Fibroblast of lung (primary cell): Measurements from ENCODE around the gene PRKCH. TPM values are rescaled to one million over a fixed set of nuclear protein-coding genes. Genes with fewer than 3 reads are reported as not detected.

ENCODE experiments used
- DNase-seq, 2 donors: peaks; one replicate each; pipeline versions ENCODE4 v3.0.0 to v3.0.0-alpha.2; 2010; ENCODE audit warnings: low read depth in 2 of 2
- H2AFZ ChIP-seq: 2 replicates; pipeline ENCODE4 v1.5.1; 2012; ENCODE audit warnings: low read length, control low read depth, inconsistent platforms
- H3K27ac ChIP-seq: 2 replicates; pipeline ENCODE4 v1.5.1; 2011; ENCODE audit warnings: low read length, control low read depth; ENCODE audit not compliant: insufficient read depth
- H3K27me3 ChIP-seq: 2 replicates; pipeline ENCODE4 v1.5.1; 2011; ENCODE audit warnings: mild to moderate bottlenecking, low read length; ENCODE audit not compliant: control insufficient read depth, insufficient read depth
- H3K36me3 ChIP-seq: 2 replicates; pipeline ENCODE4 v1.5.1; 2011; ENCODE audit warnings: low read length; ENCODE audit not compliant: control insufficient read depth, insufficient read depth
- H3K4me1 ChIP-seq: 2 replicates; pipeline ENCODE4 v1.5.1; 2011; ENCODE audit warnings: low read length; ENCODE audit not compliant: control insufficient read depth, insufficient read depth; ENCODE audit errors: extremely low read depth
- H3K4me2 ChIP-seq: 2 replicates; pipeline ENCODE4 v1.5.1; 2011; ENCODE audit warnings: low read length, control low read depth; ENCODE audit not compliant: insufficient read depth; ENCODE audit errors: extremely low read depth
- H3K4me3 ChIP-seq, 4 experiments: fragments of 200-600 bp in 1 of 4; sonication (generic) in 1 of 4; replicated peaks in 1 of 4; 2 replicates each; pipeline ENCODE4 v1.5.1; 2011 to 2016; ENCODE audit warnings: low read length in 4 of 4, low read depth in 3 of 4, mild to moderate bottlenecking in 3 of 4, control low read depth in 2 of 4, inconsistent platforms in 1 of 4, mixed read lengths in 1 of 4; ENCODE audit not compliant: insufficient read depth in 1 of 4; ENCODE audit errors: control extremely low read depth in 1 of 4
- H3K79me2 ChIP-seq: 2 replicates; pipeline ENCODE4 v1.5.1; 2012; ENCODE audit warnings: mild to moderate bottlenecking, low read length, inconsistent platforms; ENCODE audit not compliant: control insufficient read depth, insufficient read depth
- H3K9ac ChIP-seq: 2 replicates; pipeline ENCODE4 v1.5.1; 2011; ENCODE audit warnings: mild to moderate bottlenecking, low read length, control low read depth; ENCODE audit not compliant: insufficient read depth
- H3K9me3 ChIP-seq: 2 replicates; pipeline ENCODE4 v1.5.1; 2012; ENCODE audit warnings: low read depth, low read length; ENCODE audit not compliant: control insufficient read depth, insufficient read depth
- H4K20me1 ChIP-seq: 2 replicates; pipeline ENCODE4 v1.5.1; 2011; ENCODE audit warnings: low read length; ENCODE audit not compliant: control insufficient read depth, insufficient read depth; ENCODE audit errors: extremely low read depth
- EZH2 ChIP-seq: IDR thresholded peaks from 2 replicates; pipeline ENCODE4 v1.5.1; 2012; ENCODE audit warnings: low read length, control low read depth, mild to moderate bottlenecking; ENCODE audit errors: missing control alignments
- polyA plus RNA-seq, 2 donors: library from polyadenylated mRNA; depleted of rRNA in 1 of 2; stranded (reverse) in 1 of 2; unstranded in 1 of 2; fragments of >200 nt; gene quantifications; 2 replicates each; pipeline ENCODE4 v1.2.1, GENCODE V29; 2011 to 2012; ENCODE audit warnings: missing spikeins in 1 of 2
- total RNA-seq: library from RNA; depleted of rRNA; stranded (reverse); fragments of >200 nt; gene quantifications from 2 replicates; pipeline ENCODE4 v1.2.1, GENCODE V29; 2014
- TF ChIP-seq, protein P1 (sequence below), 2 donors: IDR thresholded peaks in 1 of 2; conservative IDR thresholded peaks in 1 of 2; 1 replicate in 1 of 2; 2 replicates in 1 of 2; pipeline ENCODE4 v1.5.1; 2011 to 2012; ENCODE audit warnings: low read length in 2 of 2, control low read depth in 1 of 2, inconsistent platforms in 1 of 2, low read depth in 1 of 2, mild to moderate bottlenecking in 1 of 2

The PRKCH gene
- total and polyA plus RNA-seq, 2 donors (not counting 1 experiment from before 2014, with no cell fraction given) = 2.9 to 5.4 TPM

DNA sequence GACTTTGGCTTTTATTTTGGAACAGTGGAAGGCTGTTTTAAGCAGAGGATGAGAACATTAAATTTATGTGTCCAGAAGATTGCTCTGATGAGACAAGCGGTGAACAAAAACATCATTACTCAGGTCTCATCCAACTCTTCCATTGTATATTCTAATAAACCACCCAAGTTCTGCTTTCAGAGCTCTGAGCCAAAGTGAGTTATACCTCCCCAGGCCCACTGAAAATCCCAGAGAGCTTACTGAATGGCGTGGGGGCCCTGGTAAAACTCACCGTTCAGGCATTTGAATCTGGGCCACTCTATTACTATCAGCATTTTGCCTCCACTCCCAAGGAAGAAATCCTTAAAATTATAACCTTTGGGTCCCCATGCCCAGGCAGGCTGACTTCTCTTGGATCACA, 251.9 kb downstream of the PRKCH start:
- TF ChIP-seq EZH2 = no peak
- TF ChIP-seq, protein P1, sequence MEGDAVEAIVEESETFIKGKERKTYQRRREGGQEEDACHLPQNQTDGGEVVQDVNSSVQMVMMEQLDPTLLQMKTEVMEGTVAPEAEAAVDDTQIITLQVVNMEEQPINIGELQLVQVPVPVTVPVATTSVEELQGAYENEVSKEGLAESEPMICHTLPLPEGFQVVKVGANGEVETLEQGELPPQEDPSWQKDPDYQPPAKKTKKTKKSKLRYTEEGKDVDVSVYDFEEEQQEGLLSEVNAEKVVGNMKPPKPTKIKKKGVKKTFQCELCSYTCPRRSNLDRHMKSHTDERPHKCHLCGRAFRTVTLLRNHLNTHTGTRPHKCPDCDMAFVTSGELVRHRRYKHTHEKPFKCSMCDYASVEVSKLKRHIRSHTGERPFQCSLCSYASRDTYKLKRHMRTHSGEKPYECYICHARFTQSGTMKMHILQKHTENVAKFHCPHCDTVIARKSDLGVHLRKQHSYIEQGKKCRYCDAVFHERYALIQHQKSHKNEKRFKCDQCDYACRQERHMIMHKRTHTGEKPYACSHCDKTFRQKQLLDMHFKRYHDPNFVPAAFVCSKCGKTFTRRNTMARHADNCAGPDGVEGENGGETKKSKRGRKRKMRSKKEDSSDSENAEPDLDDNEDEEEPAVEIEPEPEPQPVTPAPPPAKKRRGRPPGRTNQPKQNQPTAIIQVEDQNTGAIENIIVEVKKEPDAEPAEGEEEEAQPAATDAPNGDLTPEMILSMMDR (conservative IDR thresholded peaks at IDR 0.05 in 1 of 2, IDR thresholded peaks at IDR 0.05 in 1 of 2; ENCODE audit: low read depth in 1 of 2, low read length in 2 of 2) = no peak
- no peak overlapping the region for H2AFZ ChIP-seq
- no peaks in the 10 kb centered on the region for H3K27me3 ChIP-seq
- H3K4me3 ChIP-seq = no peak overlapping the region
- peak overlapping the region; percentile 67 for H3K27ac ChIP-seq
- peaks cover 19% of the 10 kb centered on the region for H3K4me1 ChIP-seq
- H3K9ac ChIP-seq = no peak overlapping the region
- peak overlapping the region; percentile 28 for H3K4me2 ChIP-seq
- DNase-seq = peak in 1 of 2 donors; percentile 68
- H4K20me1 ChIP-seq = no peaks in the 10 kb centered on the region
- H3K79me2 ChIP-seq = no peaks in the 10 kb centered on the region
- H3K9me3 ChIP-seq = no peaks in the 10 kb centered on the region
- H3K36me3 ChIP-seq = no peaks in the 10 kb centered on the region

DNA sequence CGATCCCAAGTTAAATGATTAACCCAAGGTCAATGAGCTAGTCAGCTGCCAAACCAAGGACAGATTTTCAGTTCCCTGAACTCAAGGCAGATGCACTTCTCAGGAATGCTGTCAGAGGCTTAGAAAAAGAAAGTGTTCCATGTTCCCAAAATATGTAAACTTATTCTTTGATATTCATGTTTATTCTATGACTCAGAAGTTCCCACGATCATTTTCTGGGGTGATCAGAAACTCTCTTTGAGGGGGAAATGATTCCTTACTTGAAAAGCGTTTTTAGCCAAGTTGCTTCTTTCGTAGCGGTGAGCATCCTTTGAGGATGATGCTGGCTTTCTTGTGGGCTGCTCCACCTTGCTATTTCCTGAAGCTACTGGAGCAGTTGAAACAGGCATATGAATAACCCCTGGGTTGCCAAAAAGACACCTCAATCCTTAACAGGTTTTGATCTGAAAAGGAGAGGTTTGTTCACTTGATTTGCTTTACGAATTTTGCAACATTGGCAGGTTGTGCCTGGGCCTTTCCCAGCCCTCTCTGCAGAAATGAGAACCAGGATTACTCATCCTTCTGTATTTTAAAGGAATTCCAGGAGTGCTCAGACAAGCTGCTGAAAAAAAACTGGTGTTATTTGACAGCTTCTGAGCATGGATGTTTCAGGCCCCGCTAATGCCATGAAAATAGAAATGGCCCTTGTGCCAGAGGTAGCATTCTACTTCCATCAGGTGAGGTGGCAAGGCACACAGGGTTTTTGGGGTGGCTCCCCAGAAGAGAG, 252.6 kb downstream of the PRKCH start:
- H3K4me2 ChIP-seq = peak overlapping the region; percentile 32
- no peak for TF ChIP-seq EZH2
- TF ChIP-seq, protein P1 (conservative IDR thresholded peaks at IDR 0.05 in 1 of 2, IDR thresholded peaks at IDR 0.05 in 1 of 2; ENCODE audit: low read depth in 1 of 2, low read length in 2 of 2) = no peak

DNA sequence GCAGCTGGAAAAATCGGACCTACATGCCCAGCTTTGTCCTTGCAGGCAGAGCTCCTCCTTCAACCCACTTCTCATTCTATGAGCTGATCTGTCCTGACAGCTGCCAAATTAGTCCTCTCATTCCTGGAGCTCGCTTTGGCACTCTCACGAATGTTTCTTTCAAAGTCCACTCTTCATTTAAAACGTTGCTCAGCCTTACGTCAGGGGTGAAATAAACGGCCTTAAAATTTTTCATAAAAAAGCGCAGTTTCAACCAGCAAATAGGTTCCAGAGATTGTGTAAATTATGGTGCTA, 253.1 kb downstream of the PRKCH start:
- H3K27ac ChIP-seq = peak overlapping the region; percentile 8
- H3K4me2 ChIP-seq = no peak overlapping the region
- H3K9me3 ChIP-seq = no peaks in the 10 kb centered on the region
- no peaks in the 10 kb centered on the region for H3K27me3 ChIP-seq
- H3K36me3 ChIP-seq = no peaks in the 10 kb centered on the region
- H3K4me3 ChIP-seq = no peak overlapping the region
- no peaks in the 10 kb centered on the region for H4K20me1 ChIP-seq
- H3K79me2 ChIP-seq = no peaks in the 10 kb centered on the region
- no peak overlapping the region for H3K9ac ChIP-seq
- DNase-seq = no peak
- TF ChIP-seq, protein P1 (conservative IDR thresholded peaks at IDR 0.05 in 1 of 2, IDR thresholded peaks at IDR 0.05 in 1 of 2; ENCODE audit: low read depth in 1 of 2, low read length in 2 of 2) = no peak
- TF ChIP-seq EZH2 = no peak
- H2AFZ ChIP-seq = no peak overlapping the region
- peaks cover 18% of the 10 kb centered on the region for H3K4me1 ChIP-seq

More for the DNA sequence above, 252.6 kb downstream of the PRKCH start:
- H3K9ac ChIP-seq = peak overlapping the region; percentile 10
- no peaks in the 10 kb centered on the region for H3K27me3 ChIP-seq
- no peaks in the 10 kb centered on the region for H3K9me3 ChIP-seq
- no peaks in the 10 kb centered on the region for H3K79me2 ChIP-seq
- DNase-seq = peak in 1 of 2 donors; percentile 81
- H4K20me1 ChIP-seq = no peaks in the 10 kb centered on the region
- peak overlapping the region; percentile 67 for H3K27ac ChIP-seq
- no peak overlapping the region for H2AFZ ChIP-seq
- no peaks in the 10 kb centered on the region for H3K36me3 ChIP-seq
- H3K4me3 ChIP-seq = peak overlapping the region in 2 of 4 experiments; percentile 17 to 32
- H3K4me1 ChIP-seq = peaks cover 18% of the 10 kb centered on the region
